CD14-positive monocyte (primary cell): ENCODE data around the gene RBFOX2. TPM values are rescaled to one million over a fixed set of nuclear protein-coding genes. Genes with fewer than 3 reads are reported as not detected.

ENCODE experiments used
- DNase-seq, 3 donors: peaks; one replicate each; pipeline ENCODE4 v3.0.0-alpha.2; 2011 to 2022
- H2AFZ ChIP-seq: 2 replicates; pipeline ENCODE4 v1.6.0; 2012; ENCODE audit warnings: mild to moderate bottlenecking, low read depth, low read length, inconsistent platforms; ENCODE audit not compliant: insufficient read depth, poor library complexity, severe bottlenecking
- H3K27ac ChIP-seq, 2 donors: 1 replicate in 1 of 2; 2 replicates in 1 of 2; pipeline ENCODE4 v1.5.1; 2012 to 2013; ENCODE audit warnings: low read length in 2 of 2, control low read depth in 1 of 2, inconsistent platforms in 1 of 2, low read depth in 1 of 2, mild to moderate bottlenecking in 1 of 2
- H3K27me3 ChIP-seq, 2 donors: one replicate each; pipeline versions ENCODE4 v1.6.0 to v1.6.1; 2011 to 2013; ENCODE audit warnings: low read length in 2 of 2; ENCODE audit not compliant: control insufficient read depth in 2 of 2, insufficient read depth in 2 of 2
- H3K36me3 ChIP-seq, 2 donors: replicated peaks in 1 of 2; 1 replicate in 1 of 2; 2 replicates in 1 of 2; pipeline versions ENCODE4 v1.5.1 to v1.6.1; 2012 to 2013; ENCODE audit warnings: low read length in 2 of 2, control low read depth in 1 of 2, inconsistent platforms in 1 of 2, mild to moderate bottlenecking in 1 of 2; ENCODE audit not compliant: insufficient read depth in 2 of 2, control insufficient read depth in 1 of 2
- H3K4me1 ChIP-seq, 2 donors: 1 replicate in 1 of 2; 2 replicates in 1 of 2; pipeline versions ENCODE4 v1.5.1 to v1.6.1; 2012 to 2013; ENCODE audit warnings: low read length in 2 of 2, control low read depth in 1 of 2, inconsistent platforms in 1 of 2, mild to moderate bottlenecking in 1 of 2, moderate library complexity in 1 of 2; ENCODE audit not compliant: insufficient read depth in 2 of 2, control insufficient read depth in 1 of 2
- H3K4me2 ChIP-seq: replicated peaks from 2 replicates; pipeline ENCODE3; 2012; ENCODE audit warnings: low read length, moderate library complexity, mild to moderate bottlenecking; ENCODE audit not compliant: poor library complexity, severe bottlenecking; ENCODE audit errors: extremely low read depth
- H3K4me3 ChIP-seq, 3 experiments: fragments of 200-600 bp in 1 of 3; sonication (generic) in 1 of 3; replicated peaks in 1 of 3; 1 replicate in 2 of 3; 2 replicates in 1 of 3; pipeline ENCODE4 v1.5.1; 2011 to 2013; ENCODE audit warnings: low read length in 3 of 3, mild to moderate bottlenecking in 3 of 3, control low read depth in 2 of 3, low read depth in 2 of 3, inconsistent platforms in 1 of 3, moderate library complexity in 1 of 3
- H3K79me2 ChIP-seq: 2 replicates; pipeline ENCODE4 v1.6.0; 2012; ENCODE audit warnings: mild to moderate bottlenecking, control low read depth, inconsistent platforms, low read length, moderate library complexity; ENCODE audit not compliant: insufficient read depth
- H3K9ac ChIP-seq: 2 replicates; pipeline ENCODE4 v1.6.0; 2017; ENCODE audit warnings: low read length, mild to moderate bottlenecking; ENCODE audit not compliant: insufficient read depth, poor library complexity, severe bottlenecking
- H3K9me3 ChIP-seq, 2 donors: replicated peaks in 1 of 2; 1 replicate in 1 of 2; 2 replicates in 1 of 2; pipeline versions ENCODE4 v1.5.1 to v1.6.1; 2012 to 2013; ENCODE audit warnings: low read length in 2 of 2, control low read depth in 1 of 2; ENCODE audit not compliant: control insufficient read depth in 1 of 2, insufficient read depth in 1 of 2
- H4K20me1 ChIP-seq: 2 replicates; pipeline ENCODE4 v1.6.0; 2012; ENCODE audit warnings: mild to moderate bottlenecking, low read length, control low read depth, moderate library complexity; ENCODE audit not compliant: insufficient read depth
- H3K27ac Mint-ChIP-seq, 7 donors: one replicate each; pipeline ENCODE4 v1.8.0; 2020; ENCODE audit warnings: mild to moderate bottlenecking in 7 of 7, mixed read lengths in 7 of 7, moderate library complexity in 6 of 7, inconsistent platforms in 2 of 7
- H3K27me3 Mint-ChIP-seq, 3 donors: one replicate each; pipeline ENCODE4 v1.8.0; 2021 to 2022; ENCODE audit warnings: low read depth in 3 of 3, mild to moderate bottlenecking in 3 of 3, mixed read lengths in 3 of 3, moderate library complexity in 3 of 3, inconsistent platforms in 1 of 3
- H3K36me3 Mint-ChIP-seq, 2 donors: one replicate each; pipeline ENCODE4 v1.8.0; 2020; ENCODE audit warnings: mixed read lengths in 2 of 2, inconsistent platforms in 1 of 2, mild to moderate bottlenecking in 1 of 2
- H3K4me1 Mint-ChIP-seq: one replicate; pipeline ENCODE4 v1.8.0; 2020; ENCODE audit warnings: mild to moderate bottlenecking, mixed read lengths
- H3K4me3 Mint-ChIP-seq, 2 donors: one replicate each; pipeline ENCODE4 v1.8.0; 2020; ENCODE audit warnings: mild to moderate bottlenecking in 2 of 2, mixed read lengths in 2 of 2, moderate library complexity in 1 of 2
- H3K9me3 Mint-ChIP-seq, 7 donors: one replicate each; pipeline ENCODE4 v1.8.0; 2020 to 2022; ENCODE audit warnings: mixed read lengths in 7 of 7, mild to moderate bottlenecking in 6 of 7, moderate library complexity in 6 of 7, inconsistent platforms in 2 of 7
- CTCF ChIP-seq: fragments of 200-600 bp; IDR thresholded peaks from one replicate; pipeline ENCODE4 v1.8.0; 2022; ENCODE audit warnings: antibody characterized with exemption, mild to moderate bottlenecking
- WGBS: methylation state at CpG from one replicate; pipeline ENCODE4 v1.1.5; 2013; ENCODE audit warnings: missing lambda C conversion rate; ENCODE audit not compliant: insufficient coverage; 5-methylcytosine and 5-hydroxymethylcytosine counted together
- intact Hi-C, 2 donors: fragments of 100-400 bp; cut with micrococcal nuclease; formaldehyde crosslinking; loops; one replicate each; pipeline versions ENCODE4 v1.15.0 to v1.15.1; 2023
- polyA plus RNA-seq, 3 donors: library from polyadenylated mRNA; depleted of rRNA in 1 of 3; unstranded in 2 of 3; stranded (reverse) in 1 of 3; fragments of 300-500 nt in 2 of 3; fragments of >200 nt in 1 of 3; fragmentation: Illumina TruSeq in 2 of 3; gene quantifications; 1 replicate in 2 of 3; 2 replicates in 1 of 3; pipeline ENCODE4 v1.2.3, GENCODE V29; 2012 to 2021

The RBFOX2 gene
- polyA plus RNA-seq, 3 donors: not detected

- Histone ChIP-seq H3K4me3 (no peak overlapping the region), H3K36me3 (no peaks in the 10 kb centered on the region), H2AFZ (no peak overlapping the region), H3K27me3 (no peaks in the 10 kb centered on the region), H3K79me2 (no peaks in the 10 kb centered on the region), H3K9ac (no peak overlapping the region), H4K20me1 (no peaks in the 10 kb centered on the region), H3K9me3 (no peaks in the 10 kb centered on the region), H3K4me2 (no peak overlapping the region), H3K4me1 (no peaks in the 10 kb centered on the region), H3K27ac (no peak overlapping the region)
- no peaks in the 10 kb centered on the region for H3K4me1 Mint-ChIP-seq
- intact Hi-C loops: no loop called here
- H3K4me3 Mint-ChIP-seq: no peak overlapping the region
- TF ChIP-seq CTCF: no peak
- no CpG with 5 or more reads among the region's 1 CpG for WGBS
- no peaks in the 10 kb centered on the region for H3K36me3 Mint-ChIP-seq
- no peak overlapping the region for H3K27ac Mint-ChIP-seq
- H3K9me3 Mint-ChIP-seq: peaks cover 0 to 2% (median 0%) of the 10 kb centered on the region in 7 donors
- peaks cover 0 to 2% (median 0%) of the 10 kb centered on the region in 3 donors for H3K27me3 Mint-ChIP-seq
- no peak for DNase-seq
These were observed 207.0 kb downstream of the RBFOX2 start for GRCh38 chr22:35821654-35822053.

GRCh38 chr22:35819421-35819820, 209.2 kb downstream of the RBFOX2 start:
- H3K27me3 Mint-ChIP-seq: peaks cover 0 to 2% (median 0%) of the 10 kb centered on the region in 3 donors
- no peak overlapping the region for H3K4me3 Mint-ChIP-seq
- no peak for TF ChIP-seq CTCF
- Histone ChIP-seq H2AFZ (no peak overlapping the region), H3K79me2 (no peaks in the 10 kb centered on the region), H3K9ac (no peak overlapping the region), H3K4me3 (no peak overlapping the region), H3K27me3 (no peaks in the 10 kb centered on the region), H3K4me1 (no peaks in the 10 kb centered on the region), H3K4me2 (no peak overlapping the region), H3K9me3 (no peaks in the 10 kb centered on the region), H3K36me3 (no peaks in the 10 kb centered on the region), H3K27ac (no peak overlapping the region), H4K20me1 (no peaks in the 10 kb centered on the region)
- H3K4me1 Mint-ChIP-seq: no peaks in the 10 kb centered on the region
- WGBS: no CpG with 5 or more reads among the region's 1 CpG
- H3K9me3 Mint-ChIP-seq: peaks cover 0 to under 1% (median 0%) of the 10 kb centered on the region in 7 donors
- intact Hi-C loops: no loop called here
- no peaks in the 10 kb centered on the region for H3K36me3 Mint-ChIP-seq
- no peak for DNase-seq
- H3K27ac Mint-ChIP-seq: no peak overlapping the region
